Fibroblast of the aortic adventitia (primary cell): ENCODE measurements around the gene TREM2. TPM values are rescaled to one million over a fixed set of nuclear protein-coding genes. Genes with fewer than 3 reads are reported as not detected.

ENCODE experiments used
- DNase-seq: peaks from one replicate; pipeline ENCODE4 v3.0.0-alpha.2; 2010; ENCODE audit warnings: low read depth
- H3K4me3 ChIP-seq: 2 replicates; pipeline ENCODE4 v1.5.1; 2011; ENCODE audit warnings: low read depth, mild to moderate bottlenecking, control low read depth, low read length, moderate library complexity
- CTCF ChIP-seq: IDR thresholded peaks from 2 replicates; pipeline ENCODE4 v1.5.1; 2011; ENCODE audit warnings: mild to moderate bottlenecking, low read length, control low read depth, inconsistent platforms; ENCODE audit not compliant: insufficient read depth
- total RNA-seq: library from RNA; depleted of rRNA; stranded (reverse); fragments of >200 nt; gene quantifications from 2 replicates; pipeline ENCODE4 v1.2.3, GENCODE V29; 2012; ENCODE audit warnings: low replicate concordance

Gene TREM2
- total RNA-seq, 1 donor, result not detected

GRCh38 chr6:41161851-41162552 lies 914 bp downstream of the TREM2 start:
- no peak for TF ChIP-seq CTCF
- no peak overlapping the region for H3K4me3 ChIP-seq
- no peak for DNase-seq

GRCh38 chr6:41161380-41161779 lies 1.5 kb downstream of the TREM2 start:
- no peak for TF ChIP-seq CTCF
- no peak overlapping the region for H3K4me3 ChIP-seq
- DNase-seq, result no peak

GRCh38 chr6:41160933-41161332 lies 2.0 kb downstream of the TREM2 start:
- H3K4me3 ChIP-seq, result no peak overlapping the region
- no peak for TF ChIP-seq CTCF
- no peak for DNase-seq

- DNase-seq, result peak; percentile 47
- H3K4me3 ChIP-seq, result no peak overlapping the region
- no peak for TF ChIP-seq CTCF
These were observed 3.4 kb downstream of the TREM2 start for GRCh38 chr6:41159415-41160082.

GRCh38 chr6:41157323-41157722 lies 5.6 kb downstream of the TREM2 start:
- DNase-seq, result no peak
- no peak overlapping the region for H3K4me3 ChIP-seq
- TF ChIP-seq CTCF, result no peak

- no peak overlapping the region for H3K4me3 ChIP-seq
- DNase-seq, result no peak
- TF ChIP-seq CTCF, result no peak
These were observed 6.1 kb downstream of the TREM2 start for GRCh38 chr6:41156771-41157170.
